Sigmoid colon (tissue), 7 donors: ENCODE data around the gene MRPL34. TPM values are rescaled to one million over a fixed set of nuclear protein-coding genes. Genes with fewer than 3 reads are reported as not detected.

ENCODE experiments used
- DNase-seq: peaks from one replicate; pipeline ENCODE4 v3.0.0-alpha.2; 2019
- H3K27ac ChIP-seq, 4 donors: fragments of 200-600 bp; sonication (generic); one replicate each; pipeline ENCODE4 v1.5.1; 2016 to 2019; ENCODE audit warnings: mild to moderate bottlenecking in 1 of 4
- H3K27me3 ChIP-seq, 3 donors: fragments of 200-600 bp; sonication (generic); one replicate each; pipeline ENCODE4 v1.5.1; 2019; ENCODE audit warnings: mild to moderate bottlenecking in 1 of 3
- H3K36me3 ChIP-seq, 4 donors: fragments of 200-600 bp; sonication (generic); one replicate each; pipeline ENCODE4 v1.5.1; 2016 to 2019
- H3K4me1 ChIP-seq, 4 donors: fragments of 200-600 bp; sonication (generic); one replicate each; pipeline ENCODE4 v1.5.1; 2017 to 2019
- H3K4me3 ChIP-seq, 4 donors: fragments of 200-600 bp; sonication (generic); one replicate each; pipeline ENCODE4 v1.5.1; 2017 to 2019; ENCODE audit warnings: mild to moderate bottlenecking in 2 of 4, moderate library complexity in 1 of 4
- H3K9me3 ChIP-seq, 4 donors: fragments of 200-600 bp in 3 of 4; sonication (generic) in 3 of 4; one replicate each; pipeline versions ENCODE4 v1.5.1 to v1.6.1; 2013 to 2019
- EP300 ChIP-seq, 4 donors: sonication (generic); formaldehyde crosslinking; IDR thresholded peaks; one replicate each; pipeline ENCODE4 v1.6.1; 2017; ENCODE audit warnings: antibody characterized with exemption in 4 of 4
- POLR2A ChIP-seq, 2 donors: fragments of 450-650 bp; IDR thresholded peaks; one replicate each; pipeline ENCODE4 v1.6.1; 2016; ENCODE audit warnings: antibody characterized with exemption in 2 of 2, mild to moderate bottlenecking in 2 of 2, moderate library complexity in 2 of 2
- POLR2AphosphoS5 ChIP-seq, 4 donors: sonication (generic); formaldehyde crosslinking; IDR thresholded peaks; one replicate each; pipeline ENCODE4 v1.6.1; 2017; ENCODE audit warnings: antibody characterized with exemption in 4 of 4
- WGBS, 2 donors: extraction: QIAGEN DNeasy Blood & Tissue Kit; methylation state at CpG; one replicate each; pipeline ENCODE4 v1.1.7; 2013; 5-methylcytosine and 5-hydroxymethylcytosine counted together
- intact Hi-C: fragments of 100-400 bp; cut with DNase I; formaldehyde crosslinking; loops from one replicate; pipeline ENCODE4 v1.15.1; 2023
- polyA plus RNA-seq, 3 donors: library from polyadenylated mRNA; stranded (reverse); fragments of 200-250 nt; gene quantifications; one replicate each; pipeline ENCODE4 v1.2.3, GENCODE V29; 2013
- total RNA-seq, 4 donors: library from RNA; depleted of rRNA; stranded (reverse); fragments of >200 nt; gene quantifications; one replicate each; pipeline ENCODE4 v1.1.0, GENCODE V29; 2016
- TF ChIP-seq, protein P1 (sequence below), 4 experiments: fragments of 450-650 bp in 3 of 4; fragments of 200-600 bp in 1 of 4; IDR thresholded peaks; one replicate each; pipeline ENCODE4 v1.5.1; 2016 to 2019; ENCODE audit warnings: antibody characterized with exemption in 4 of 4, mild to moderate bottlenecking in 3 of 4, moderate library complexity in 2 of 4
- donor health status: healthy with polysubstance abuse.
- donor health status: Bipolar disorder and iron deficiency.
- donor health status: healthy.

The MRPL34 gene
- total and polyA plus RNA-seq, 7 donors = 174 to 476 (median 275) TPM

DNA sequence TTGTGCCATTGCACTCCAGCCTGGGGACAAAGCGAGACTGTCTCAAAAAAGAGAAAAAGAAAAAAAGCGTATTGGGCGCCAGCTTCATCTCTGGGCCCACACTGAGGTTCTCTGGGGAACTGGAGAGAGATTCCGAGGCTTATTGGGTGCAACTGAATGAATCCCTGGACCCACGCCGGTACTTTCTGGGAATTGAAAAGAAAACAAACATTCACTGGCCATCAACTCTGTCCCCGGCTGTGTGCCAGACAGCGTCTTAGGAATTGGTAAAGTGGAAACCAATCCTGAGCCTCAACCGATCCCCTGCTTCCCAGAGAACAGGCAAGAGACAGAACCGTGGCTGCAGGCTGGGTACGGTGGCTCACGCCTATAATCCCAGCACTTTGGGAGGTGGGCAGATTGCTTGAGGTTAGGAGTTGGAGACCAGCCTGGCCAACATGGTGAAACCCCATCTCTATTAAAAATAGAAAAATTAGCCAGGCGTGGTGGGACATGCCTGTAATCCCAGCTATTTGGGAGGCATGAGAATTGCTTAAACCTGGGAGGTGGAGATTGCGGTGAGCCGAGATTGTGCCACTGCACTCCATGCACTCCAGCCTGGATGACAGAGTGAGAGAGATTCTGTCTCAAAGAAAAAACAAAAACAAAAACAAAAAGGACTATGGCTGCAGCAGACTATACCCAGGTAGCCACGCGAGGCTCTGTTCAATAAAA, 20.4 kb downstream of the MRPL34 start:
- intact Hi-C loops = no loop called here
- Histone ChIP-seq H3K36me3 (peaks cover 0 to 25% (median under 1%) of the 10 kb centered on the region in 4 donors), H3K4me3 (no peak overlapping the region), H3K9me3 (no peaks in the 10 kb centered on the region), H3K4me1 (peaks cover 0 to 22% (median 19%) of the 10 kb centered on the region in 4 donors), H3K27ac (no peak overlapping the region), H3K27me3 (peaks cover 5 to 34% (median 24%) of the 10 kb centered on the region in 3 donors)
- 86 to 88% methylated on average over 17 of the region's 17 CpGs for WGBS, 2 donors
- no peak for DNase-seq
- TF ChIP-seq POLR2AphosphoS5 (IDR thresholded peaks at IDR 0.05) (no peak), EP300 (IDR thresholded peaks at IDR 0.05) (no peak), POLR2A (IDR thresholded peaks at IDR 0.05) (no peak)
- TF ChIP-seq, protein P1, sequence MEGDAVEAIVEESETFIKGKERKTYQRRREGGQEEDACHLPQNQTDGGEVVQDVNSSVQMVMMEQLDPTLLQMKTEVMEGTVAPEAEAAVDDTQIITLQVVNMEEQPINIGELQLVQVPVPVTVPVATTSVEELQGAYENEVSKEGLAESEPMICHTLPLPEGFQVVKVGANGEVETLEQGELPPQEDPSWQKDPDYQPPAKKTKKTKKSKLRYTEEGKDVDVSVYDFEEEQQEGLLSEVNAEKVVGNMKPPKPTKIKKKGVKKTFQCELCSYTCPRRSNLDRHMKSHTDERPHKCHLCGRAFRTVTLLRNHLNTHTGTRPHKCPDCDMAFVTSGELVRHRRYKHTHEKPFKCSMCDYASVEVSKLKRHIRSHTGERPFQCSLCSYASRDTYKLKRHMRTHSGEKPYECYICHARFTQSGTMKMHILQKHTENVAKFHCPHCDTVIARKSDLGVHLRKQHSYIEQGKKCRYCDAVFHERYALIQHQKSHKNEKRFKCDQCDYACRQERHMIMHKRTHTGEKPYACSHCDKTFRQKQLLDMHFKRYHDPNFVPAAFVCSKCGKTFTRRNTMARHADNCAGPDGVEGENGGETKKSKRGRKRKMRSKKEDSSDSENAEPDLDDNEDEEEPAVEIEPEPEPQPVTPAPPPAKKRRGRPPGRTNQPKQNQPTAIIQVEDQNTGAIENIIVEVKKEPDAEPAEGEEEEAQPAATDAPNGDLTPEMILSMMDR (IDR thresholded peaks at IDR 0.05) = no peak

DNA sequence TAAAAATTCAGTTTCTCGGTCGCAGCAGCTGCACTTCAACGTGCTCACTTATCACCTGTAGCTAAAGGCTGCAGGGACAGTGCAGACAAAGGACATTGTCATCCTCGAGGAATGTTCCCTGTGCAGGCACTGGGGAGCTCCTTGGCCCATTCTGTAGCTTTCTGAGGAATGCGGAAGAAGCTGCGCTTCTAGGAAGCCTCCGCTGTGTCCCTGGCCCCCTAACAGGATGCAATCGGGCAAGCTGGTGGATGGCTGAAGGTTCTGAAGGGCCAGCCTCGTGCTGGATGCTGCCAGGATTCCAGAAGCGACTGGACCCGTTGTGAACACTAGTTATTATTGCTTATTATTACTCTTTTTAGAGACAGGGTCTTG, 20.9 kb downstream of the MRPL34 start:
- peaks cover 0 to 20% (median 0%) of the 10 kb centered on the region in 4 donors for H3K36me3 ChIP-seq
- H3K27ac ChIP-seq = no peak overlapping the region
- no peaks in the 10 kb centered on the region for H3K9me3 ChIP-seq
- peaks cover 0 to 22% (median 19%) of the 10 kb centered on the region in 4 donors for H3K4me1 ChIP-seq
- H3K4me3 ChIP-seq = no peak overlapping the region
- intact Hi-C loops = no loop called here
- peaks cover 5 to 40% (median 27%) of the 10 kb centered on the region in 3 donors for H3K27me3 ChIP-seq
- no peak for DNase-seq
- TF ChIP-seq EP300 (IDR thresholded peaks at IDR 0.05) (no peak), POLR2AphosphoS5 (IDR thresholded peaks at IDR 0.05) (no peak), POLR2A (IDR thresholded peaks at IDR 0.05) (no peak)
- TF ChIP-seq, protein P1 (IDR thresholded peaks at IDR 0.05) = no peak
- 87 to 88% methylated on average over 11 of the region's 11 CpGs for WGBS, 2 donors

DNA sequence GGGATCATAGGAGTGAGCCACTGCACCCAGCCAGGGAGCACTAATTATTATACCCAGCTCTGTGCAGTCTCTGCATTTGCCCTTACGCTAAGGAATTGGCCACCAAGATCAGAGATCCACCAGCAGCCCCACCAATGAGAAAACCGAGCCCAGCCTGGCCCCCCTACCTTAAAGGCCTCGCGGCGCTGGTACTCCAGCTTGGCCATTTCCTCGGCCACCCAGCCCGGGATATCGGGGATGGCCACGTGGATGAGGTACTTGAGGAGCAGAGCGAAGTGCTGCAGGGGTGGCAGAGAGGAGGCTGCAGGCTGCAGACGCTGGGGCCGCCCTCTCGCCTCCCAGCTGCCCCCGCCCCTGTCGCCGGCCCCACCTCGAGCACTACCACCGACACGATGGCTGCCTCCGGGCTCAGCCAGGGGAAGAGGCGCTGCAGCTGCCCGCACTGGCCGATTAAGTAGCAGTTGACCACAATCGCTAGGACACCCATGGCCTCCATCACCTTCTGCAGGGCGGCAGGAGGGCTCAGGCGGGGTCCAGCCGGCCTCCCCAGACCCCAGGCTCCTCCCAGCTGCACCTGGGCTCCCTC, 21.5 kb downstream of the MRPL34 start:
- WGBS, 2 donors = 76 to 90% methylated on average over 27 of the region's 27 CpGs
- Histone ChIP-seq H3K4me3 (no peak overlapping the region), H3K9me3 (no peaks in the 10 kb centered on the region), H3K27me3 (peaks cover 5 to 44% (median 27%) of the 10 kb centered on the region in 3 donors), H3K36me3 (peaks cover 0 to 14% (median 0%) of the 10 kb centered on the region in 4 donors), H3K4me1 (peaks cover 0 to 22% (median 19%) of the 10 kb centered on the region in 4 donors), H3K27ac (no peak overlapping the region)
- no peak for DNase-seq
- intact Hi-C loops = no loop called here
- TF ChIP-seq, protein P1 (IDR thresholded peaks at IDR 0.05) = no peak
- no peak for TF ChIP-seq POLR2A (IDR thresholded peaks at IDR 0.05)

DNA sequence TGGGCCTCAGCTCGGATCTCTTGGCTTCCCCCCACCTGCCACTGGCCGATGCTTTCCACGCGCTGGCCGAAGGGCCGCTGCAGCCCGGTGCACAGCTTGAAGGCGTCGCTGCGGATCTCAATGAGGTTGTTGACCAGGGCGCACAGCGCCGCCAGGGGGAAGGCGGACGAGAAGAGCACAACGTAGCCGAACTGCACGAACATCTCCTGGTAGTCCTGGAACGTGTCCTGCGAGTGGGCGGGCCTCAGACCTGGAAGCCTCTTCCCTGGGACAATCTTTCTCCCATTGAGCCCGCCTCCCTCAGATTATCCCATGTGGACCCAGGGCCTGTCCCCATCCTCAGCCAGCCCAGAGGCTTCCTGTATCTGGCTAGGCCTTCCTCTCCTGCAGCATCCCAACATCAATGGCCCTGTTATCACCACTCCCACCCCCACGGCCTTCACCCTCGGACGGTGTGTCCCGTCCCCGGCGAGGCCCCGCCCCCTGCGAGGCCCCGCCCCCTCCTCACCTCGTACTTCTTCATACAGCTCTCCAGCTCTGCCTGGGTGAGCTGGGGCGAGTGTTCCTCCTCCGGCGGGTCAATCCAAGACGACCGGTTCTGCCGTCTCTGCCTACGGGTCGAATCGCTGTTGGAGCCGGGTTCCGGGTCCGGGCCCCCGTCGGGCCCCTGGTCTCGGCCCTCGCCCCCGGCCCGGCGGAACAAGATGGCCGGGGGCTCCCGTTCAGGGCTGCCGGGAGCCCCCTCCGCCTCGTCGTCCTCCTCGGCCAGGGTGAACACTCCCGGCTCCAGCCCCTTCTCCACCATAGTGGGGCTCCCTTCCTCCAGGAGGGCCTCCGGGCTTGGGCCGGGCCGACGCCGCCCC, 22.2 kb downstream of the MRPL34 start:
- TF ChIP-seq EP300 (IDR thresholded peaks at IDR 0.05) (no peak), POLR2A (IDR thresholded peaks at IDR 0.05) (peak in 1 of 2 donors; percentile 15), POLR2AphosphoS5 (IDR thresholded peaks at IDR 0.05) (peak in 1 of 4 donors; percentile 5)
- TF ChIP-seq, protein P1 (IDR thresholded peaks at IDR 0.05) = peak in 2 of 4 experiments; percentile 20 to 24
- Histone ChIP-seq H3K4me1 (peaks cover 0 to 22% (median 19%) of the 10 kb centered on the region in 4 donors), H3K4me3 (peak overlapping the region; percentile 11 to 39 (median 38)), H3K36me3 (peaks cover 0 to 8% (median 0%) of the 10 kb centered on the region in 4 donors), H3K27me3 (peaks cover 5 to 48% (median 27%) of the 10 kb centered on the region in 3 donors), H3K27ac (peak overlapping the region in 3 of 4 donors; percentile 2 to 22 (median 3)), H3K9me3 (no peaks in the 10 kb centered on the region)
- DNase-seq = peak; percentile 89
- 7 to 26% methylated on average over 64 of the region's 64 CpGs for WGBS, 2 donors
- intact Hi-C loops = no loop called here
